Muscle layer of colon (tissue), 2 donors: ENCODE data around the gene LRRC46.

Experiments used
- H3K27ac ChIP-seq: one replicate; pipeline ENCODE4 v1.7.0; 2013; ENCODE audit warnings: low read depth, mild to moderate bottlenecking, low read length, moderate library complexity
- H3K27me3 ChIP-seq, 2 donors: one replicate each; pipeline ENCODE4 v1.7.0; 2013; ENCODE audit warnings: low read length in 2 of 2, mild to moderate bottlenecking in 2 of 2; ENCODE audit not compliant: insufficient read depth in 2 of 2, control insufficient read depth in 1 of 2
- H3K36me3 ChIP-seq: one replicate; pipeline ENCODE4 v1.7.0; 2013; ENCODE audit warnings: mild to moderate bottlenecking, low read length; ENCODE audit not compliant: insufficient read depth
- H3K4me1 ChIP-seq: one replicate; pipeline ENCODE4 v1.7.0; 2013; ENCODE audit warnings: mild to moderate bottlenecking, low read length; ENCODE audit not compliant: insufficient read depth
- H3K4me3 ChIP-seq, 2 donors: one replicate each; pipeline ENCODE4 v1.7.0; 2013; ENCODE audit warnings: low read length in 2 of 2, low read depth in 1 of 2, mild to moderate bottlenecking in 1 of 2, moderate library complexity in 1 of 2
- H3K9ac ChIP-seq: one replicate; pipeline ENCODE4 v1.7.0; 2013; ENCODE audit warnings: low read length
- H3K9me3 ChIP-seq: one replicate; pipeline ENCODE4 v1.7.0; 2013; ENCODE audit warnings: mild to moderate bottlenecking, low read length
- donor health status: abdominal sarcoma.
- donor health status: Adenocarcinoma of cecum.

The LRRC46 gene

DNA sequence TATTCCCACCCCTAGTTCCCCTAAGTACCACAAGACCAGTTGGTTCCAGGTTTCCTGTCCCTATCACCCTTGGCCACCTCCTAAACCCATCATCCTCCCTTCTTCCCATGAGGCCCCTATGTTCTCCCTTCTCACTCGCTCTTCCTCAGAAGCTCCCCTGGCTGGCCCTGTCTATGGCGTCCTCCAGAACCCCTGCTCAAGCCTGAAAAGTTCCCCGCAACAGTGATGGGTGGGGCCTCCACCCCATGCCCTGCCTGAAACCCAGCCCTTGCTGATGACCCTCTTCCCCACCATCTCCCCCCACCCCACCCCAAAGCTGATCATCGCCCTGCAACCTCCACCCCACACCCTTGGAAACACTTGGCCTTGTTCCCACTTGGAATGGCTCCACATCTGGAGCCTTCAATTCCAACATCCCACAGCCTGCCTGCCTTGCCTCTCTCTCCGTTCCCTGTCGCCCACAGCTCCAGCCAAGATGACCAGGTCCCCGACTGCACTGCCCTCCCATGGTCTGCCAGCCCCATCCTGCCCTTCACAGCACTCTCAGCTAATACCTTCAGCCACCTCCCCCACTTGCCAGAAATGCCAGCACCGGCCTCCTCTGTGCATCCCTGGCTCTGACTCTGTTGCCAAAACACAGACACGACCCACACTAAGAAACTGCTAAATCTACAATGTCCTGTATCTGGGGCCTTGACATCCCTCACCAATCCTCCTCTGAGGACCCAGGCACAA, 20.4 kb upstream of the LRRC46 start:
- Histone ChIP-seq H3K27ac (no peak overlapping the region), H3K27me3 (no peaks in the 10 kb centered on the region), H3K4me1 (no peaks in the 10 kb centered on the region), H3K36me3 (peaks cover 34% of the 10 kb centered on the region), H3K9me3 (no peaks in the 10 kb centered on the region), H3K9ac (no peak overlapping the region), H3K4me3 (no peak overlapping the region)

DNA sequence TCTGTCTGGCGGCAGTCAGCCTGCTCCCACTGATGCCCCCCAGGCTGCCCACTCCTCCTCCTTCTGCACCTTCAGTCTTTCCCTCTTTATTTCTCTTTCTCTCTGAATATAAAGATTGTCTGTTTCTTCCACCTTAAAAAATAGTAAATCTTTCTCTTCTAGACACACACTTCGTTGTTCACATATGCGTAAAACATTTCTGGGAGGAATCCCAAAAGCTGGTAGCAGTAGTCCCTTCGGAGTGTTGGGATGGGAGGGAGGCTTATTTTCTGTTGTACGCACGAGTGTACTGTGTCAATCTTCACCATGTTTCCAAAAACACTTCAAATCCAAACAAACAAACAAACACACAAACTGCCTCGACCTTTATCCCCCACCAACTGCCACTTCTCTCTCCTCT, 19.8 kb upstream of the LRRC46 start:
- Histone ChIP-seq H3K9ac (no peak overlapping the region), H3K27me3 (no peaks in the 10 kb centered on the region), H3K9me3 (no peaks in the 10 kb centered on the region), H3K4me3 (no peak overlapping the region), H3K36me3 (peaks cover 38% of the 10 kb centered on the region), H3K4me1 (no peaks in the 10 kb centered on the region), H3K27ac (no peak overlapping the region)

DNA sequence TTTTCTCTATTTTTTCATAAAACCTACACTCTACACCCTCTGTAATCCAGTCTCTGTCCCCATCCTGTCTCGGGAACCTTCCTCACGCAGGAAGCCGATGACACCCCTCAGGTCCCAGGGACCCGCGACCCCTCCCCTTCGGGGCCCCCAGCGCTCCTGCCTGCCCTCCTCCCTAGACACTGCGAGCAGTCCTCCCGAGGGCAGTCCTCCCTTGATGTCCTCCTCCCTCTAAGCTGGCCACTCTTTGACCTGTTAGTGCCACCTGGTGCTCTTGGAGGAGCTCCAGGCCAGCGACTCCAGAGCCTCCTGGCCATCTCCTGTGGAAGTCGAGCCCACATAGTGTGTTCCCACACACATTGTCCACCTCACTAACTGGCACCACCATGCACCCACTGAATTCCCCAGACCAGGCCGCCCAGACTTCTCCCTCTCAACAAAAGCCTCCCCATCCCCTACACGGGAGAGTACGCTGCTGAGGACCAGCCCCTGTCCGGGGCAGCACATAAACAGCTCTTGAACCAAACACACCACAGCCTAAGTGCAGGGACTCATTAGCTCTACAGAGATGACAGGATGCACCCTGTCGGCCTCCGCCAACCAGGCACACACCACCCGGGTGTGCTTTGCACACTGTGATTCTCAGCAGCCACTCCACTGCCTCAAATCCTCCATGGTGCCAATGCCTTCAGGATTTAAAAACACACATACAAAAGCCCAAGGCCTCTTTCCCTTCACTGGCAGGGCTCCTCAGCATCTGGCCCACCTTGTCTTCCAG, 19.1 kb upstream of the LRRC46 start:
- H3K27ac ChIP-seq: no peak overlapping the region
- peaks cover 42% of the 10 kb centered on the region for H3K36me3 ChIP-seq
- no peak overlapping the region for H3K4me3 ChIP-seq
- no peak overlapping the region for H3K9ac ChIP-seq
- H3K27me3 ChIP-seq: no peaks in the 10 kb centered on the region
- no peaks in the 10 kb centered on the region for H3K4me1 ChIP-seq
- H3K9me3 ChIP-seq: no peaks in the 10 kb centered on the region

DNA sequence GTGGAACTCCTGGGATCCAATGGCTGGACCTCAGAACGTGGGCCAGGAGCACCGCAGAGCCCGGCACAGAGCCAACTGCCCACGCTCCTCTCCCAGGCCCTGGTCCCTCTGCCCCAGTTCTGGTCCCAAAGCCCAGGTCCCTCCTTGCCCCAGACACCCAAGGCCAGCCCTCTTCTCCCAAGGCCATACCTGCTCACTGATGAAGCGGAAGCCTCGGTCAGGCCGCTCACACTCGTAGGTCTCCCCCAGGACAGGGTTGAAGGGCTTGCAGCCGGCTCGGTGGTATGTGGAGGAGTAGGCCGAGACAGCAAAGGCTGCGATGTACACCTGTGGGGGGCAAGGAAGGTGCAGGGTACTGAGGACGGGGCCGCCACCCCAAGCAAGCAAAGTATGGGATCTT, 18.4 kb upstream of the LRRC46 start:
- peaks cover 36% of the 10 kb centered on the region for H3K36me3 ChIP-seq
- no peaks in the 10 kb centered on the region for H3K4me1 ChIP-seq
- H3K27me3 ChIP-seq: no peaks in the 10 kb centered on the region
- H3K9ac ChIP-seq: no peak overlapping the region
- no peaks in the 10 kb centered on the region for H3K9me3 ChIP-seq
- H3K27ac ChIP-seq: no peak overlapping the region
- H3K4me3 ChIP-seq: no peak overlapping the region

DNA sequence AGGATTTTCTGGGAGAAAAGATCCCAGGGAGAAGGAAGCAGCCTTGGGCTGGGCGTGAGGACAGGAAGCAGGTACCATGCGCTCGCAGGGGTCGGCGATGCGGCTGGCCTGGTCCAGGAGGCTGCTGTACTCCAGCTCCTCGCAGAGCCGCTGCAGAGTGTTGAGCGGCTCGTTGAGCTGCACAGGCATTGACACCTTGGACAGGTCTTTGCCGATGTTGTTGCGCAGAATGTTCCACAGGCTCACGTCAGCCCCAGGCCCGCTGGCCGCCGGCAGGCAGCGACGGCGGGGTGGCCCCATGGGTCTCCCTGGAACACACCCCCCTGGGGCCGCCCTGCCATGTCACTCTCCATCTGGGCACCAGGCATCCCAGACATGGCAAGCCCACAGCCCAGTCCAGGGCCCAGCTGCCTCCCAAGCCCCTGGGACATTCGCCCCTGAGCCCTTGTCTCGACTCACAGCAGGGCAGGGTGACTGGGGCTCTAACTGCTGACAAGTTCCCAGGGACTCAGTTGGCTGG, 17.9 kb upstream of the LRRC46 start:
- Histone ChIP-seq H3K9ac (no peak overlapping the region), H3K9me3 (no peaks in the 10 kb centered on the region), H3K27ac (no peak overlapping the region), H3K36me3 (peaks cover 32% of the 10 kb centered on the region), H3K4me1 (no peaks in the 10 kb centered on the region), H3K27me3 (no peaks in the 10 kb centered on the region), H3K4me3 (no peak overlapping the region)

DNA sequence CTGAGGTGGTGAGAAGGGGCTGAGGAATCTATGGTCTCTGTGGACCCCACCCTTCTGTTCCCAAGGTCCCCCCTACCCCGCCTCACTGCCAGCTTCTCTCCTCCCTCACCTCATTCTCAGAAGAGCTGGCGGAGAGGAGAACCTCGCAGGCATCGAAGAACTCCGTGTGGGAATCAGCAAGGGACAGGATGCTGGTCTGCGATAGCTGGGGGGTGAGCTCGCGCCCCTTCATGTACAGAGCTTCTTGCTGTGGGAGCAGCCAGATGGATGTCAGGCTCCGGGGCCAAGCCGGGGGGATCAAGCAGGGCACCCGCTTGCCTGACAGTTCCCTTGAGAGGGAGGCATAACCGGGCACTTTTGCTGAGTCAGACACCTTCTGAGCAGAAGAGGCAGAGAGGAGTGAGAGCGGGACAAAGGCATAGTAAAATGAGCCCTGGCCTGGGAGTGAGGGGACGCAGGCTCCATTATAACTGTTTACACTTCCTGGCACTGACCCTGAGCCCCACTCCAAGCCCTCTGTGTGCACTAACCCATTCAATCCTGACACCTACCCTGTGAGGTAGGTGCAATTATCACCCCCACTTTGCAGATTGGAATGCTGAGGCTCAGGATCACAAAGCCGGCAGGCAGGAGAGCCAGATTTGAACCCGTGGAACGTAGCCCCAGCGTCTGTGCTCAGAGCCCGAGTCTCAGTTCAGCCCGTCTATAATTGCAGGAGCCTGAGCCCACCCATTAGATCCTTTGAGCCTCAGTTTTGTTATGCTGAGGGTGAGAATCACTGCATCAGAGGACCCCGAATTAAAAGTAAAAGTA, 16.2 kb upstream of the LRRC46 start:
- Histone ChIP-seq H3K4me1 (peaks cover 2% of the 10 kb centered on the region), H3K36me3 (peaks cover 26% of the 10 kb centered on the region), H3K4me3 (no peak overlapping the region), H3K9me3 (no peaks in the 10 kb centered on the region), H3K27ac (no peak overlapping the region), H3K9ac (no peak overlapping the region), H3K27me3 (no peaks in the 10 kb centered on the region)

DNA sequence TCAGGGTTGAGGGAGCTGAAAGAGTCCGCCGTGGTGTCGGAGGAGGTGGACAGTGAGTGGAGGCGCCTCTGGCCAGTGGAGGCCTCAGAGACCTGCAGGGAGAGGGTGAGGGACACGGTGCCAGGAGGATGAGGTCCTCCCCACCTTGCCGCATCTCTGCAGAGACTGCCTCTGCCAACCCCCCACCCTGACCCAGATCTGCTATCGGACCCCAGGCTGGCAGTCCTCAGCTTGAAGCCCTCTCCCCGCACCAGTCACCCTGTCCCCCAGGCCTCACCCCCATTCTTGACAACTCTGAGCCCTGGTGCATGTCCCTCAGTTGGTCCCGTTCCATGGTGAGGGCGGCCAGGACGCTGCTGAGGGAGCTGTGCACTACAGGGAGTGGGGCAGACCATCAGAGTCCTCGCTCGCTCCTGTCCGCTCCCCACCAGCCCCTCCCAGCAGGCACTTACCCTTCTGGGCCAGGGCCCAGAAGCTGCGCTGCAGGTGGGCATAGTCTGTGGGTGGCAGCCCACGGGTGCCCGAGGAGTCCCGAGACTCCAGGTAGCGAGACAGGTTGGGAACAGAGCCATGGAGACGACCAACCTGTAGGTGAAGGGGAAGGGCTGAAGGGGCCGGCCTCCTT, 15.2 kb upstream of the LRRC46 start:
- Histone ChIP-seq H3K4me1 (peaks cover 11% of the 10 kb centered on the region), H3K9me3 (no peaks in the 10 kb centered on the region), H3K27ac (no peak overlapping the region), H3K36me3 (peaks cover 17% of the 10 kb centered on the region), H3K9ac (no peak overlapping the region), H3K4me3 (no peak overlapping the region), H3K27me3 (no peaks in the 10 kb centered on the region)

DNA sequence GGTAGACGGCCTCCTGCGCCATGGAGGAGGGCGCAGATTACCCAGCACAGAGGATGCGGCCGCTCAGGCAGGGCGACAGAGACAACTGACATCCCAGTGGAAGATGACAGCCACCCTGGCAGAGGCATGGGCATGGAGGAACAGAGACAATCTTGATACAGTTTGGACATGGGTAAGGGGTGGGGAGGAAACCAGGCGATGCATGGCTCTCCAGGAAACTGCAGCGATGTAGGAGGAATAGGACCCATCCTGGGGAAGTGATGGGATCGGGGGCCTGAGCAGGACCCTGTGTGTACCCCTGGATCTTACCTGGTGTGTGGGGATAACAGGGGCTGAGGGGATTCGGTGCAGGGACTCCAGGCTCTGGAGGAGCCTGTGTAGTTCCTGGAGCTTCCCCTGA, 14.5 kb upstream of the LRRC46 start:
- Histone ChIP-seq H3K27ac (no peak overlapping the region), H3K4me3 (no peak overlapping the region), H3K27me3 (no peaks in the 10 kb centered on the region), H3K4me1 (peaks cover 14% of the 10 kb centered on the region), H3K9me3 (no peaks in the 10 kb centered on the region), H3K9ac (no peak overlapping the region), H3K36me3 (peaks cover 16% of the 10 kb centered on the region)

DNA sequence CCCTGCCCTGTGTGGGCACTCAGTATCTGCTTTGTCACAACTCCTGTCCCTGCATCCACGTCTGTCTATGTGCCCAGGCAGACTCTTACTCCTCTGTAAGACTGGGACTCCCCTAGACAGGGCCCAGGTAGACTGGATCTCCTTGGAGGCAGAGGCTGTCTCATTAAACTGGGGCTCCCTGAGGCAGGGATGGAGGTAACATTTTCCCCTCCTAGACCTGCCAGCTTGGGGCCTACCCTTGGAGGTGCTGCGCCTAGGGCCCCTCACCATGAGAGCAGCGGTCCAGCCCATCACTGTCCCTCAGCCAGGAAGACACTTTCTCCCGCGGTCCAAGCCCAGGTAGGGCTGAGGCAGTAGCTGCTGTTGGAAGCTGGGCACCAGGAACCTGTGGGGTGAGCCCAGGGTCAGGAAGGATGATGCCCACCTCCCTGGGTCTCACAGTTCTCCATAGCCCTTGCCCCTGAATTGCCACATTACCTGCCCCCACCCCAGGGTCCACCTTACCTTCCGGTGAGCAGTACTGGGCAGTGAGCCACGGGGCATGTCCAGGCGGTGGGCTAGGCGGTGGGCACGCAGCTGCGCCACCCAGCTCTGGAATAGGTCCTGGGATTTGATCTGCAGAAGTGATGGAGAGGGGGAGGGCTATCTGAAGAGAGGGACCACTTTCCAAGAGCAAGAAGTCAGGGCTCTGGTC, 13.3 kb upstream of the LRRC46 start:
- Histone ChIP-seq H3K36me3 (peaks cover 21% of the 10 kb centered on the region), H3K27me3 (no peaks in the 10 kb centered on the region), H3K4me3 (no peak overlapping the region), H3K27ac (no peak overlapping the region), H3K9me3 (no peaks in the 10 kb centered on the region), H3K4me1 (peaks cover 16% of the 10 kb centered on the region), H3K9ac (no peak overlapping the region)

DNA sequence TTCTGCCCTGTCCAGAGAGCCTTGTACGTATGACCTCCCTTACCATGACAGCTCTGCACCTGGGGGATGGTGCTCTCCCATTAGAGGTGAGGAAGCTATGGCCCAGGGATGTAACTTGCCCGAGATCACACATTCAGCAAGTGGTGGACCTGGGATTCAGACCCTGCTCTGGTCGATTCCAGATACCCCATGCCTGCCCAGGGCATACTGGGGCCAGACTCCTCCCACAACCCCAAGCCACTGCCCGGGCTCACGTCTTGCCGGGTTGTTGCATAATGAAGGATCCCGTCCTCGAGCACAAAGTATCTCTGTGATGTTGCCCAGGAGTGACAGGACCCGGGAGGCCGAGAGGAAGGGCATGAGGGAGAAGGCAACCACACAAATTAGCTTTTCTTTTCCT, 12.0 kb upstream of the LRRC46 start:
- H3K36me3 ChIP-seq: peaks cover 32% of the 10 kb centered on the region
- H3K4me3 ChIP-seq: no peak overlapping the region
- no peak overlapping the region for H3K9ac ChIP-seq
- H3K27me3 ChIP-seq: no peaks in the 10 kb centered on the region
- no peaks in the 10 kb centered on the region for H3K9me3 ChIP-seq
- H3K27ac ChIP-seq: no peak overlapping the region
- peaks cover 16% of the 10 kb centered on the region for H3K4me1 ChIP-seq
